GM08714 (cell line): Measurements from ENCODE around the gene CRADD.
"Not testable (repeated sequence)": the region's sequence is repeated elsewhere in the genome, so short reads cannot be mapped to it uniquely, and the experiment has no call there.

ENCODE experiments used
- H3K4me3 ChIP-seq: fragments of 200-500 bp; sonication (Bioruptor generic); 2 replicates; pipeline ENCODE4 v1.5.1; 2014; ENCODE audit warnings: mild to moderate bottlenecking, low read length, inconsistent platforms
- ZNF274 ChIP-seq: IDR thresholded peaks from 2 replicates; pipeline ENCODE4 v1.6.1; 2012; ENCODE audit warnings: mild to moderate bottlenecking, low read depth, low read length

Gene CRADD

GRCh38 chr12:93706824-93707223 is 29.6 kb downstream of the CRADD start:
- TF ChIP-seq ZNF274, result no peak
- no peak overlapping the region for H3K4me3 ChIP-seq

- TF ChIP-seq ZNF274, result no peak
- no peak overlapping the region for H3K4me3 ChIP-seq
These were observed 30.7 kb downstream of the CRADD start for GRCh38 chr12:93707836-93708235.

GRCh38 chr12:93708952-93709351 is 31.8 kb downstream of the CRADD start:
- H3K4me3 ChIP-seq, result no peak overlapping the region
- TF ChIP-seq ZNF274, result no peak

- H3K4me3 ChIP-seq, result no peak overlapping the region
- no peak for TF ChIP-seq ZNF274
These were observed 32.2 kb downstream of the CRADD start for GRCh38 chr12:93709386-93709785.

- no peak for TF ChIP-seq ZNF274
- H3K4me3 ChIP-seq, result no peak overlapping the region
These were observed 33.4 kb downstream of the CRADD start for GRCh38 chr12:93710574-93710926.

- H3K4me3 ChIP-seq, result not testable (repeated sequence)
These were observed 34.3 kb downstream of the CRADD start for GRCh38 chr12:93711502-93711901.

GRCh38 chr12:93712200-93712599 is 35.0 kb downstream of the CRADD start:
- no peak overlapping the region for H3K4me3 ChIP-seq
- TF ChIP-seq ZNF274, result no peak

- TF ChIP-seq ZNF274, result no peak
- H3K4me3 ChIP-seq, result no peak overlapping the region
These were observed 35.9 kb downstream of the CRADD start for GRCh38 chr12:93713060-93713459.

GRCh38 chr12:93713800-93714199 is 36.6 kb downstream of the CRADD start:
- no peak overlapping the region for H3K4me3 ChIP-seq
- TF ChIP-seq ZNF274, result no peak

GRCh38 chr12:93714382-93714781 is 37.2 kb downstream of the CRADD start:
- TF ChIP-seq ZNF274, result no peak
- H3K4me3 ChIP-seq, result no peak overlapping the region

GRCh38 chr12:93719710-93720109 is 42.5 kb downstream of the CRADD start:
- H3K4me3 ChIP-seq, result no peak overlapping the region
- no peak for TF ChIP-seq ZNF274

GRCh38 chr12:93720559-93720958 is 43.4 kb downstream of the CRADD start:
- H3K4me3 ChIP-seq, result no peak overlapping the region
- no peak for TF ChIP-seq ZNF274

GRCh38 chr12:93722179-93722578 is 45.0 kb downstream of the CRADD start:
- TF ChIP-seq ZNF274, result no peak
- H3K4me3 ChIP-seq, result no peak overlapping the region

GRCh38 chr12:93722835-93723567 is 45.8 kb downstream of the CRADD start:
- no peak for TF ChIP-seq ZNF274
- no peak overlapping the region for H3K4me3 ChIP-seq

GRCh38 chr12:93723568-93723930 is 46.4 kb downstream of the CRADD start:
- H3K4me3 ChIP-seq, result no peak overlapping the region
- TF ChIP-seq ZNF274, result no peak

GRCh38 chr12:93725531-93725930 is 48.4 kb downstream of the CRADD start:
- H3K4me3 ChIP-seq, result no peak overlapping the region
- TF ChIP-seq ZNF274, result no peak

- H3K4me3 ChIP-seq, result no peak overlapping the region
- no peak for TF ChIP-seq ZNF274
These were observed 50.1 kb downstream of the CRADD start for GRCh38 chr12:93727195-93727811.
